Activated naive CD4-positive, alpha-beta T cell treated with anti-CD3 and anti-CD28 coated beads, Interleukin-2, amount 50 U/mL, for 72 hours (primary cell): ENCODE measurements around the gene F2. TPM values are rescaled to one million over a fixed set of nuclear protein-coding genes. Genes with fewer than 3 reads are reported as not detected.
"Not testable (repeated sequence)": the region's sequence is repeated elsewhere in the genome, so short reads cannot be mapped to it uniquely, and the experiment has no call there.

Experiments used
- ATAC-seq, 2 donors: fragments of 150-1000 bp; cut with Tn5 transposase; 2 replicates each; pipeline ENCODE4 v1.10.0; 2021; ENCODE audit warnings: mild to moderate bottlenecking in 2 of 2, moderate library complexity in 2 of 2
- DNase-seq, 2 donors: peaks; one replicate each; pipeline ENCODE4 v3.0.0; 2021 to 2022; ENCODE audit warnings: low spot score in 2 of 2
- H3K27ac Mint-ChIP-seq, 2 donors: one replicate each; pipeline ENCODE4 v1.8.0; 2022; ENCODE audit warnings: mild to moderate bottlenecking in 2 of 2, mixed read lengths in 2 of 2
- H3K36me3 Mint-ChIP-seq, 2 donors: one replicate each; pipeline ENCODE4 v1.8.0; 2022; ENCODE audit warnings: mixed read lengths in 2 of 2
- H3K9me3 Mint-ChIP-seq, 2 donors: one replicate each; pipeline ENCODE4 v1.8.0; 2022; ENCODE audit warnings: mixed read lengths in 2 of 2
- total RNA-seq, 2 donors: library from RNA; stranded (reverse); gene quantifications; one replicate each; pipeline ENCODE4 v1.2.3, GENCODE V29; 2022

Gene F2
- total RNA-seq, 2 donors from 2014 or later, result not detected

DNA sequence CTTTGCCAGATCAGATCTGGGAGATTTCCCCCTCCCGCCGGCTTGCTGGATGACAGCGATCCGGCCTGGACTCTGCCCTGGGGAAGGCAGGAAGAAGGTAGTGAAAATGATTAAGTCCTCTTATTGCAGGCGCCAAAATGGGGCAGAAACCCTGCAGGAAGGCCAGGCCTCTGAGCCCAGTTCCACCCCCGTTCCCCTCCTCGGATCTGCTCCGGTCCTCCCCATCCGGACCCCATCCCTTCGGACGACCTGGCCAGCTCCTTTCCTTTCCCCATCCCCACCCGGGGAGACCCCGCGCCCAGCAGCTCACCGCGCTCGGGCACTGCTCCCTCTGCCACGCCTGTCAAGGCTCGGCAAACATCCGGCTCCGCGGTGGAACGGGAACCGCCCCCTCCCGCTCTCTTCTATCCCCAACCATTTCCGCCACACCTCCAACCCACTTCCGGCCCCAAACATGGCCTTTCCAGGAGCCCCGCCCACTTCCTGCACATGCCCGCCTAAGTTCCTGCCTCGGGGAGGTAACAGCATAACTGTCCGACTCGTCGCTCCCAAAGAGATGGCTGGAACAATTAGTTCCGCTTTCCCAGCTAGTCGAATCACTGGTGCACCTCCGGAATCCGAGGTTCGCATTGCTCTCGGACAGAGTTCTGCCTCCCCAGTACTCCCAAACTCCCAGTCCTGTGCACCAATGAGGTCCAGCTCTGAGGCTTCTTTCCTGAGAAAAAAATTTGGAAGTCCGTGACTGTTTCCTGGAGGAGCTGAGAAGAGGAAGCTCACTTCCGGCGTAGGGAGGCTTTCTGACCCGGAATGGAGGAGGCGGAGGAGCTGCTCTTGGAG, 18.6 kb upstream of the F2 start, which contains the start of the genes ARHGAP1 and ZNF408:
TSS of gene ARHGAP1 (minus strand) at position 379 of the 837 bp plus-strand sequence. CDS start 4,512 bp downstream, outside the sequence.
TSS of gene ZNF408 (plus strand) at position 791 of the 837 bp plus-strand sequence. CDS start at position 808, 17 bp downstream.
- Mint-ChIP-seq H3K27ac (peak within 1 kb of the TSS; percentile 97 to 98), H3K36me3 (peaks cover 22% of the 10 kb centered on the region in 2 donors), H3K9me3 (no peaks in the 10 kb centered on the region)
- DNase-seq (peak; percentile 97), ATAC-seq (peak; percentile 95 to 96)

DNA sequence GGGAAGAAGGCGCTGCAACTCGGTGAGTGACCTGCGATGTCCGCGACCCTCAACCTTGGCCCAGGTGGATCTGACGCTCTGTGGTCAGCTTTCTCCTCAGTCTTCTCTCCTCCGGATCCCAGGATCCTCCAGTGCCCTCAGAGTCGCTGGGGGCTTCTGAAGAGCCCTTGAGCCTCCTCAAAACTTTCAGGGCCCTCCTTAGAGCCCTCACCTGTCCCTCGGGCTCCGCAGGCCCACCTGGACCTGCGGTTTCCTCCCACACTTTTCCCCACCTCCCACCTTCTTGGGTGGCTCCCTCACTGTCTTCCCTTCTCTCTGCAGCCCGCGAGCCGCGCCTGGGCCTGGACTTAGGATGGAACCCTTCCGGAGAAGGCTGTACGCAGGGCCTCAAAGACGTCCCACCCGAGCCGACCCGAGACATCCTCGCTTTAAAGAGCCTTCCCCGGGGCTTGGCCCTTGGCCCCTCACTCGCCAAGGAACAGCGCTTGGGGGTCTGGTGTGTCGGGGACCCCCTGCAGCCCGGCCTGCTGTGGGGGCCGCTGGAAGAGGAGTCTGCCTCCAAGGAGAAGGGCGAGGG, 17.8 kb upstream of the F2 start:
- Mint-ChIP-seq H3K36me3 (peaks cover 22% of the 10 kb centered on the region in 2 donors), H3K9me3 (no peaks in the 10 kb centered on the region), H3K27ac (peak overlapping the region; percentile 97 to 98)
- ATAC-seq (no peak), DNase-seq (no peak)

DNA sequence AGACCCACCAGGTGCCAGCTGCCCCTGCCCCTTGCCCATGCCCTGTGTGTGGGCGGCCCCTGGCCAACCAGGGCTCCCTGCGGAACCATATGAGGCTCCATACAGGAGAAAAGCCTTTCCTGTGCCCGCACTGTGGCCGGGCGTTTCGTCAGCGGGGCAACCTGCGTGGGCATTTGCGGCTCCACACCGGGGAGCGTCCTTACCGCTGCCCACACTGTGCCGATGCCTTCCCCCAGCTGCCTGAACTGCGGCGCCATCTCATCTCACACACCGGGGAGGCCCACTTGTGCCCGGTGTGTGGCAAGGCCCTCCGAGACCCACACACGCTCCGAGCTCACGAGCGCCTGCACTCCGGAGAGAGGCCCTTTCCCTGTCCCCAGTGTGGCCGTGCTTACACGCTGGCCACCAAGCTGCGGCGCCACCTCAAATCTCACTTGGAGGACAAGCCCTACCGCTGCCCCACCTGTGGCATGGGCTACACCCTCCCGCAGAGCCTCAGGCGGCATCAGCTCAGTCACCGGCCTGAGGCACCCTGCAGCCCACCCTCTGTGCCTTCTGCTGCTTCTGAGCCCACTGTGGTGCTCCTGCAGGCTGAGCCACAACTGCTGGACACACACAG, 13.8 kb upstream of the F2 start:
- Mint-ChIP-seq H3K36me3 (peaks cover 22% of the 10 kb centered on the region in 2 donors), H3K27ac (no peak overlapping the region), H3K9me3 (no peaks in the 10 kb centered on the region)
- no peak for DNase-seq
- no peak for ATAC-seq

DNA sequence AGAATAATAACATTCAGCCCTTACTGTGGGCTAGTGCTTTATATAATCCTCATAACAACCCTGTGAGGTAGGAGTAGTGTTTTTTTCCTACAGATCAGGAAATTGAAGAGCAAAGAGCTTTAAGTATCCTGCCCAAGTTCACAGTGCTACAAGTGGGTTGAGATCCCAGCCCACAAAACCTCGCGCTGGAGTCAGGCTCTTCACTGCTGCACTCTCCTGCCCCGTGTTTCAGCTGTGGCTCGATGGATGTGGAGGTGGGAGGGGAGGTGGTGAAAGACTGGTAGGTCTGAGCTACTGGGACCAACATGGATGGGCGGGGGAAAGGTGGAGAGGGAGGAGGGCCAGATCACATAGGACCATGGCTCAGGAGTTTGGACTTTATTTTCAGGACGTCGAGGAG, 12.1 kb upstream of the F2 start:
- ATAC-seq, result no peak
- peak overlapping the region; percentile 8 to 31 for H3K27ac Mint-ChIP-seq
- peaks cover 6 to 9% of the 10 kb centered on the region in 2 donors for H3K36me3 Mint-ChIP-seq
- no peaks in the 10 kb centered on the region for H3K9me3 Mint-ChIP-seq
- no peak for DNase-seq

DNA sequence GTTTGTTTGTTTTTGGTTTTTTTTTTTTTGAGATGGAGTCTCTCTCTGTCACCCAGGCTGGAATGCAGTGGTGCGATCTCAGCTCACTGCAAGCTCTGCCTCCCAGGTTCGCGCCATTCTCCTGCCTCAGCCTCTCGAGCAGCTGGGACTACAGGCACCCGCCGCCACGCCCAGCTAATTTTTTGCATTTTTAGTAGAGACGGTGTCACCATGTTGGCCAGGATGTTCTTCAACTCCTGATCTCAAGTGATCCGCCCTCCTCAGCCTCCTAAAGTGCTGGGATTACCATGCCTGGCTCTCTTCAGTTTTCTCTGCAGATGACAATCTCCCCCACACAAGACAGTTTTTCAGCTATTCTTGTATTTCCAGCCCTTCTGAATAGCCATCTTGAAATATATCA, 9.7 kb upstream of the F2 start:
- not testable (repeated sequence) for DNase-seq, H3K36me3 Mint-ChIP-seq, H3K9me3 Mint-ChIP-seq, H3K27ac Mint-ChIP-seq, ATAC-seq

DNA sequence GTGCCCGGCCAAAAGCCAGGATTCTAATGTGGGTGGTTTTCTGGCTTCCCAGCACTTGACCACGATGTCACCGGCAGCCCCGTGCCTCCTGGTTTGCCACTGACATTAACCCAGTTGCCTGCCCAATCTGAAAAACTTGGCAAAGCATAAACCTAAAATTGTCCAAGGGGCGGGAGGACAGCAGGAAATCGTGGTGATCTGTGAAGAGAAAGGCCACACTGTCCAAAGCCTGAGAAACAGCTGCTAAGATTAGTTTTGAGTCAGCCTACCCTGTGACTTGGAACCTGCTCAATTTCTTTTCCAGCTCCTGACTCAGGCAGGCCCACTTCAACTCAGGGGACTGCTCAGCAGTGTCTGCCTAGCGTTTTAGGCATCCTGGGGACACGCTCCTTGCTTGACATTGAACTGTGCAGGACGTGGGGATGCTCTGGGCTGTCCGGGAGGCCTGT, 8.2 kb upstream of the F2 start:
- peak overlapping the region in 1 of 2 donors; percentile 88 for H3K27ac Mint-ChIP-seq
- no peaks in the 10 kb centered on the region for H3K36me3 Mint-ChIP-seq
- no peaks in the 10 kb centered on the region for H3K9me3 Mint-ChIP-seq
- ATAC-seq, result peak in 1 of 2 donors; percentile 11
- DNase-seq, result no peak

DNA sequence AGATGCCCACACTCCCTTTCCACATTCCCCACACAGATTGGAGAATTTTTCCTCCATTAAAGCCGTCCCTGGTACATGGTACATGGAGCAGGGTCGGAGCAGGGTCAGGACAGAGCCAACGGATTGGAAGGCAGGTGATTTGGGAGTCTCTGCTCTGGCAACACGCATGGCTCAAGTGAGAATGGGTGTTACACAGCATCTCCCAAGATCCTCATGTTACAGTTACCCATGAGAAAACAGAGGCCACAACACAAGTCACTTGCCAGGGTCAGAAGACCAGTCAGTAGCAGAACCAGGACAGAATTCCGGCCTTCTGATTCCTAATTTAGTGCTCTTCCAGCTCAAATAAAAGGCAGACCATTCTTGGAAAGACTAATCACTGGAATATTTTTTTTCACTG, 7.7 kb upstream of the F2 start:
- no peaks in the 10 kb centered on the region for H3K36me3 Mint-ChIP-seq
- H3K27ac Mint-ChIP-seq, result peak overlapping the region in 1 of 2 donors; percentile 88
- DNase-seq (no peak), ATAC-seq (no peak)
- H3K9me3 Mint-ChIP-seq, result no peaks in the 10 kb centered on the region

DNA sequence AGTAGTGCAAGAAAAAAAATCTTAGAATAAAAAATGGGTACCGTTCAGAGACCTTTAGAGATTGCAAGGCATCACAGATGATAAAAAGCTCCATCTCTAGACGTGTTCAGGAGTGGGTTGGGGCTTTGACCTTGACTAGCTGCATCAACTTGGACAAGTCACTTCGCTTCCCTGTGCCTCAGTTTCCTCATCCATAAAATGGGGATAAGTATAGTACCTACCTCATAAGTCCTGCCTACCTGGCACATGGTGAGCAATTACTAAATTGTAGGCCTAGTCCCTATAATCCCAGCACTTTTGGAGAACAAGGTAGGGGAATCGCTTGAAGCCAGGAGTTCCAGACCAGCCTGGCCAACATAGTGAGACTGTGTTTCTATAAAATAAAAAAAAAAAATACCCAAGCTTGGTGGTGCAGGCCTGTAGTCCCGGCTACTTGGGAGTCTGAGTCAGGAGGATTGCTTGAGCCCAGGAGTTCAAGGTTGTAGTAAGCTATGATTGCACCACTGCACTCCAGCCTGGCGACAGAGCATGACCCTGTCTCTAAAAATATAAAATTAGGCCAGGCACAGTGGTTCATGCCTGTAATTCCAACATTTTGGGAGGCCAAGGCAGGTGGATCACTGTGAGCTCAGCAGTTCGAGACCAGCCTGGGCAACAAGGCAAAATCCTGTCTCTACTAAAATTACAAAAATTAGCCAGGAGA, 6.0 kb upstream of the F2 start:
- no peak for DNase-seq
- Mint-ChIP-seq H3K27ac (no peak overlapping the region), H3K36me3 (no peaks in the 10 kb centered on the region), H3K9me3 (no peaks in the 10 kb centered on the region)
- ATAC-seq, result no peak

DNA sequence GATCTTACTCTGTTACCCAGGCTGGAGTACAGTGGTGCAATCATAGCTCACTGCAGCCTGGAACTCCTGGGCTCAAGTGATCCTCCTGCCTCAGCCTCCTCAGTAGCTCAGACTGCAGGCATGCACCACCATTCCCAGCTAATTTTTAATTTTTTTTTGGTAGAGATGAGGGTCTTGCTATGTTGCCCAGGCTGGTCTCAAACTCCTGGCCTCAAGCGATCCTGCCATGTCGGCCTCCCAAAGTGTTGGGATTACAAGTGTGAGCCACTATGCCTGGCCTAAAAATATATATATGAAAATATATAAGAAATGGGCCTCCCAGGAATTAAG, 1.2 kb upstream of the F2 start:
- H3K36me3 Mint-ChIP-seq, result not testable (repeated sequence)

DNA sequence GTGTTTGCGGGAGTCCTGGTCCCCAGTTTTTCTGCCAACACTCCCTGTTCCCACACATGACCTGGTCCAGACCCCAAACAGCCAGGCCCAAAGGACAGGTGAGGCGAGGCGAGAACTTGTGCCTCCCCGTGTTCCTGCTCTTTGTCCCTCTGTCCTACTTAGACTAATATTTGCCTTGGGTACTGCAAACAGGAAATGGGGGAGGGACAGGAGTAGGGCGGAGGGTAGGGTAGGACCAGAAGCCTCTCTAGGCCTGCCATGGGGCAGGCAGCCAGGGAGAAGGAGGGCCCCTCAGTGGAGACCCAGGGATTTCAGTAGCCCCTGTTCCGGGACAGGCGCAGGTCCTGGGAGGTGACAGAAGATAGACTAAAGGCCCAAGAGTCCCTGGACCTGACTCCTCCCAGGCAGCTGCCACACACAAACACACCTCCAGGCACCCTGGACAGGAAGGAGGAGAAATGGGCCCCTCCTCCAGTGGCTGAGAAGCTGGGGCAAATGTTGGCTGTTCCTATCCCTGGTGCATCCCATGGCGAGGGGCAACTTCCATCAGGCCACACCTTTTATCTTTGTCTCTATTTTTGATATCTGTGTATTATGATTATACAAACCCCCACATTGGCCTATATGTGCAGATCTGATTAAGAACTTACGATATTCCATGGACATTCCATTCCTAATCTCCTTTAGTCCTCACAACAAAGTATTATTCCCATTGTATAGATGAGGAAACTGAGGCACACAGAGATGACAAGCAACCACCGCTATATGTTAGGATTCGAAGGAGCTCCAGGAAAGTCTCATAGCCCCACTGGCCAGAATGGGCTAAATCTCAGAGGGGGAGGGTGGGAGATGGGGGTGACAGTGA, 626 bp upstream of the F2 start:
- no peaks in the 10 kb centered on the region for H3K36me3 Mint-ChIP-seq
- ATAC-seq, result peak in 1 of 2 donors; percentile 20
- no peak overlapping the region for H3K27ac Mint-ChIP-seq
- no peak for DNase-seq
- no peaks in the 10 kb centered on the region for H3K9me3 Mint-ChIP-seq

More for the DNA sequence above, 1.2 kb upstream of the F2 start:
- not testable (repeated sequence) for H3K9me3 Mint-ChIP-seq, DNase-seq, ATAC-seq, H3K27ac Mint-ChIP-seq

DNA sequence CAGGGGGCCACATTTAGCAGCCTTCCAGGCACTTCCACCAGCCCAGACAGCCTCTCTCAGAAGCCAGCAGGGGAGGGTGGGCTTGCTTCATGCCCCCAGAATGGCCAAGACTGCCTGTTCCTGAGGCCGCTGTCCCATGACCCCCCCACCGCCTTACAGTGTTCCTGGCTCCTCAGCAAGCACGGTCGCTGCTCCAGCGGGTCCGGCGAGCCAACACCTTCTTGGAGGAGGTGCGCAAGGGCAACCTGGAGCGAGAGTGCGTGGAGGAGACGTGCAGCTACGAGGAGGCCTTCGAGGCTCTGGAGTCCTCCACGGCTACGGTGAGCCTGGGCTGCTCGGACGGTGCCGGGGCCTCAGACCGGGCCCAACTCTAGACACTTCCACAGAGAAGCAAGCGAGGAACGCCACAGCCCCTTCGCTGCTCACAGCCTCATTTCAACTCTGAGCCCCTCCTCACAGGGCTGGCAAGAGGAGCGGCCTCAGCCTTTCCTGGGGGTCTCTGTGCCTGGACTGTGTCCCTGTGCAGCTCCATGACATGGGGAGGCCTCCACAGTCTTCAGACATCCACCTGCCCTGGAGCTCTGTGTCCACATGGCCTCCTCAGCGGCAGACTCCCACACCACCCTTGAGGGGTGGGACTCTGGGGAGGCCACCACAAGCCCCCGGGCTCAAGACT, 668 bp downstream of the F2 start:
- Mint-ChIP-seq H3K27ac (no peak overlapping the region), H3K36me3 (no peaks in the 10 kb centered on the region), H3K9me3 (no peaks in the 10 kb centered on the region)
- ATAC-seq, result peak in 1 of 2 donors; percentile 11
- DNase-seq, result no peak

DNA sequence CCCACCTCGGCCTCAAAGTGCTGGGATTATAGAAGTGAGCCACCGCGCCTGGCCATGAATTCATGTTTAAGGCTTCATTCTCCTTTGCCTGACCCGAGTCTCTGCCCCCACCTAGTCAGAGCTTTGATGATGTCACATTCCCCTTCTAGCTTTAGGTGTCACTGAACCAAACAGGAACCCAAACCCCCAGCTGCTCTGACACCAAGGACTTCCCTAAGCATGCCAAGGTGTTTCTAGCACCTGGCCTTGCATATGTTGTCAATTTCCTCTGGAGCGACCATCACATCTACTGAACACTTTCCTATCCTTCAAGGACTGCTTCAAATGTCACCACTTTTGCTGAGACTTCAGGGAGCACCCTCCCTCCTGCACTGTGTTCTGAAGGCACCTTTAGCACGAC, 2.3 kb downstream of the F2 start:
- no peaks in the 10 kb centered on the region for H3K36me3 Mint-ChIP-seq
- no peak overlapping the region for H3K27ac Mint-ChIP-seq
- H3K9me3 Mint-ChIP-seq, result no peaks in the 10 kb centered on the region
- DNase-seq (no peak), ATAC-seq (no peak)

DNA sequence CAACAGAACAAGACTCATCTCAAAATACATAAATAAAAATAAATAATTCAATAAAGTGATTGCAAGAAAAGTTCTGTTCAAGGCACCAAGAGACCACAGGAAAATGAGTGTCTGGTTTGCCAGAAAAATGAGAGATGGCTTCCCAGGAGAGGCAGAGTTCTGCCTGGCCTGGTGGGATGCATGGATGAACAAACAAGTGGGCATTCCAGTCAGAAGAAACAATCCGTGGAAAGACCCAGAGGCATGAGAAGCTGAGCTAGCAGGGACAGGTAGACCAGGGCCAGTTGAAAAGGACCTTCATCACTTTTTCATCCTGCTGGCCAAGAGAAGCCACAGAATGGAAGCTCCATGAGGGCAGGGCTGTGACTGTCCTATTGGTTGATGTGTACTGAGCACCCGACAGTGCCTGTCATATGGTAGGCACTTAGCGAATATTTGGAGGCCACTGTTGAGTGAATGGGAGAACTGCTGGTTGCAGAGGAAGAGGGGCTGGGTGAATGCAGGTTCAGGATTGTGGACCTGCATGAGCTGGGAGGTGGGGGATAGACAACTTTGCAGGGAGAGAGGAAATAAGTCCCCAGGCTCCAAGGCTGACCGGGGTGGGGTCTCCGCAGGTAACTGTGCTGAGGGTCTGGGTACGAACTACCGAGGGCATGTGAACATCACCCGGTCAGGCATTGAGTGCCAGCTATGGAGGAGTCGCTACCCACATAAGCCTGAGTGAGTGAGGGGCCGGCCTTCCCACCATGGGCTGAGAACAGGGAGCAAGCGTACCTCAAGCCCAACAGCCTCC, 3.7 kb downstream of the F2 start:
- Mint-ChIP-seq H3K9me3 (no peaks in the 10 kb centered on the region), H3K36me3 (no peaks in the 10 kb centered on the region), H3K27ac (no peak overlapping the region)
- DNase-seq, result no peak
- no peak for ATAC-seq

DNA sequence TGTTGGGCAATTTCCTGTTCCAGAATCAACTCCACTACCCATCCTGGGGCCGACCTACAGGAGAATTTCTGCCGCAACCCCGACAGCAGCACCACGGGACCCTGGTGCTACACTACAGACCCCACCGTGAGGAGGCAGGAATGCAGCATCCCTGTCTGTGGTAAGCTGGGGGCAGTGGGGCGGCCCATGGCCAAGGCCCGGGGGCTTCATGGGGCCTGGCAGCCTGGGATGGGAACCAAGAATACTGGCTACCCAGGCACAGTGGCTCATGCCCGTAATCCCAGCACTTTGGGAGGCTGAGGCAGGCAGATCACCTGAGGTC, 4.3 kb downstream of the F2 start:
- Mint-ChIP-seq H3K27ac (no peak overlapping the region), H3K36me3 (no peaks in the 10 kb centered on the region), H3K9me3 (no peaks in the 10 kb centered on the region)
- ATAC-seq (no peak), DNase-seq (no peak)

DNA sequence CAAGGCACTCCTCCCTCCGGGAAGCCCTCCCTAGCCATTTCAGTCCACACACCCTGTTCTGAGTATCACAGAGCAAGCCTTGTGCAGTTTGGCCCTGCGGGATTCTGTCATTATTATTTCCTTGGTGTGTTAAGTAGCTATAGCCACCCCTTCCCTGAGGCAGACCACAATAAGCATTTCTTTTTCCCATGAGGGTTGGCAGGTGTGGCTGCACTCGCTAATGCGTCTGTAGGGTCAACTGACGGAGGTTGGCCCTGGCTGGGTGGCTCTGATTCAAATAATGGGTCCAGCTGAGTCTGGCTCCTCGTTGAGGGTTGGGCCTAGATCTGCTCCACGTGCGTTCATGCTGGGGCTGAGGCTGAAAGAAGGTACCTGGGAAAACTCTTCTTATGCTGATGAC, 5.1 kb downstream of the F2 start:
- H3K9me3 Mint-ChIP-seq, result no peaks in the 10 kb centered on the region
- H3K36me3 Mint-ChIP-seq, result no peaks in the 10 kb centered on the region
- no peak overlapping the region for H3K27ac Mint-ChIP-seq
- ATAC-seq, result no peak
- DNase-seq, result no peak
